Heart left ventricle (tissue), 16 donors: ENCODE results near the gene BNIP1. TPM values are rescaled to one million over a fixed set of nuclear protein-coding genes. Genes with fewer than 3 reads are reported as not detected.

Experiments
- ATAC-seq, 4 donors: fragments of 200-7000 bp; cut with Tn5 transposase; one replicate each; pipeline ENCODE4 v1.9.1; 2020 to 2022; ENCODE audit warnings: moderate library complexity in 4 of 4, mild to moderate bottlenecking in 3 of 4, moderate number of reproducible peaks in 1 of 4
- DNase-seq, 5 donors: peaks; one replicate each; pipeline ENCODE4 v3.0.0-alpha.2; 2020
- H3K27ac ChIP-seq, 12 donors: fragments of 200-600 bp; sonication (generic) in 4 of 12; one replicate each; pipeline versions ENCODE4 v1.5.0 to v1.8.0; 2016 to 2022; ENCODE audit warnings: mild to moderate bottlenecking in 2 of 12
- H3K27me3 ChIP-seq, 9 donors: fragments of 200-600 bp; sonication (generic) in 2 of 9; one replicate each; pipeline versions ENCODE4 v1.5.1 to v1.8.0; 2016 to 2022; ENCODE audit warnings: mild to moderate bottlenecking in 3 of 9
- H3K36me3 ChIP-seq, 9 donors: fragments of 200-600 bp; sonication (generic) in 2 of 9; one replicate each; pipeline versions ENCODE4 v1.5.0 to v1.8.0; 2018 to 2022; ENCODE audit warnings: mild to moderate bottlenecking in 2 of 9
- H3K4me1 ChIP-seq, 12 donors: fragments of 200-600 bp; sonication (generic) in 4 of 12; one replicate each; pipeline versions ENCODE4 v1.5.0 to v1.8.0; 2016 to 2022; ENCODE audit warnings: mild to moderate bottlenecking in 3 of 12
- H3K4me3 ChIP-seq, 12 donors: fragments of 200-600 bp; sonication (generic) in 4 of 12; one replicate each; pipeline versions ENCODE4 v1.5.0 to v1.8.0; 2017 to 2022; ENCODE audit warnings: mild to moderate bottlenecking in 9 of 12, moderate library complexity in 4 of 12
- H3K9me3 ChIP-seq, 12 donors: fragments of 200-600 bp; sonication (generic) in 4 of 12; one replicate each; pipeline versions ENCODE4 v1.5.0 to v1.8.0; 2016 to 2022; ENCODE audit warnings: mild to moderate bottlenecking in 1 of 12
- CTCF ChIP-seq, 12 donors: fragments of 200-600 bp; sonication (generic) in 4 of 12; IDR thresholded peaks; one replicate each; pipeline versions ENCODE4 v1.5.0 to v1.8.0; 2018 to 2022; ENCODE audit warnings: antibody characterized with exemption in 12 of 12, mild to moderate bottlenecking in 5 of 12
- POLR2A ChIP-seq, 2 donors: fragments of 450-650 bp; IDR thresholded peaks; one replicate each; pipeline ENCODE4 v1.6.1; 2017; ENCODE audit warnings: antibody characterized with exemption in 2 of 2, mild to moderate bottlenecking in 2 of 2, moderate library complexity in 2 of 2
- WGBS, 4 donors: extraction: QIAGEN DNeasy Blood & Tissue Kit in 2 of 4; methylation state at CpG; one replicate each; pipeline versions ENCODE4 v1.1.5 to v1.1.7; 2013 to 2018; 5-methylcytosine and 5-hydroxymethylcytosine counted together
- intact Hi-C, 10 donors: fragments of 100-400 bp; cut with DNase I; formaldehyde crosslinking; loops; one replicate each; pipeline versions ENCODE4 v1.11.1 to v1.14.2; 2022
- polyA plus RNA-seq, 2 donors: library from polyadenylated mRNA; stranded (reverse); fragments of 200-250 nt; gene quantifications; one replicate each; pipeline ENCODE4 v1.2.3, GENCODE V29; 2013
- total RNA-seq, 9 donors: library from RNA; depleted of rRNA in 2 of 9; stranded (reverse); fragments of >200 nt in 2 of 9; fragmentation: NEBNext Ultra II Directional in 3 of 9; extraction: Animal tissue kit (Norgen Biotek cat#: 25700) in 3 of 9; gene quantifications; one replicate each; pipeline versions ENCODE4 v1.1.0 to v1.2.4, GENCODE V29; 2016 to 2023
- donor health status: ischemic (EF 13 %, LVEDD 7.1; RV severe dilation, severe dysfunction).
- donor health status: healthy with polysubstance abuse.
- donor health status: DM: no; HTN: yes; CAD: no.
- donor health status: DM: no; HTN: no; CAD: no.
- donor health status: ischemic (EF 25% LVEDD 6.9; RV normal size, moderate dysfunction).
- donor health status: ischemic (EF 25% LVEDD 5.7; RV mildly dilated, moderate dysfunction).
- donor health status: healthy.
- donor health status: DM: yes; HTN: yes; CAD: no.
- donor health status: ischemic (EF 35%, LVEDD 5.7; RV mildly dilated, moderate dysfunction).
- donor health status: nonischemic (EF 11% LVEDD 7.7; RV severe dilation, severe dysfunction).
- donor health status: DM: yes; HTN: yes; CAD: no.
- donor health status: PGD.
- donor health status: ischemic (EF 29% LVEDD 5.4; RV normal size, mild dysfunction).
- donor health status: nonischemic (EF 23%, LVEDD 6.1; RV moderate dilation, normal function).

The BNIP1 gene
- total and polyA plus RNA-seq, 11 donors = 8.0 to 18.3 (median 10.0) TPM

GRCh38 chr5:173161148-173161547 lies 16.8 kb downstream of the BNIP1 start:
- TF ChIP-seq CTCF (IDR thresholded peaks at IDR 0.05) (no peak), POLR2A (IDR thresholded peaks at IDR 0.05) (no peak)
- ATAC-seq (no peak), DNase-seq (no peak)
- WGBS, 4 donors = 91 to 96% (median 94%) methylated on average over 5 of the region's 5 CpGs
- no peaks in the 10 kb centered on the region for H3K9me3 ChIP-seq
- peaks cover 0 to 36% (median 11%) of the 10 kb centered on the region in 12 donors for H3K4me1 ChIP-seq
- H3K27me3 ChIP-seq = no peaks in the 10 kb centered on the region
- no peak overlapping the region for H3K4me3 ChIP-seq
- no peak overlapping the region for H3K27ac ChIP-seq
- intact Hi-C loops = loop anchor here in 2 of 10 donors (10.0 kb wide), 2 partner anchors 74 to 124 kb away; partner anchors contain the start of gene NKX2-5 (in 1 of the 2)
- peaks cover 0 to 88% (median 76%) of the 10 kb centered on the region in 9 donors for H3K36me3 ChIP-seq

- DNase-seq = peak in 4 of 5 donors; percentile 38 to 64 (median 48)
- Histone ChIP-seq H3K4me3 (no peak overlapping the region), H3K36me3 (peaks cover 0 to 67% (median 55%) of the 10 kb centered on the region in 9 donors), H3K27ac (peak overlapping the region in 10 of 12 donors; percentile 11 to 86 (median 50)), H3K4me1 (peaks cover 0 to 37% (median 13%) of the 10 kb centered on the region in 12 donors), H3K27me3 (no peaks in the 10 kb centered on the region), H3K9me3 (no peaks in the 10 kb centered on the region)
- peak; percentile 38 to 70 (median 49) for ATAC-seq
- TF ChIP-seq CTCF (IDR thresholded peaks at IDR 0.05) (peak in 3 of 12 donors; percentile 6 to 23 (median 8)), POLR2A (IDR thresholded peaks at IDR 0.05) (no peak)
- 48 to 65% (median 51%) methylated on average over 7 of the region's 7 CpGs for WGBS, 4 donors
- intact Hi-C loops = loop anchor here in 2 of 10 donors (10.0 kb wide), 2 partner anchors 72 to 122 kb away; partner anchors contain the start of gene NKX2-5 (in 1 of the 2)
These were observed 18.9 kb downstream of the BNIP1 start for GRCh38 chr5:173163219-173163618.

GRCh38 chr5:173165177-173166016 lies 21.1 kb downstream of the BNIP1 start:
- TF ChIP-seq POLR2A (IDR thresholded peaks at IDR 0.05) (no peak), CTCF (IDR thresholded peaks at IDR 0.05) (peak in 4 of 12 donors; percentile 6 to 20 (median 6))
- H3K27ac ChIP-seq = peak overlapping the region; percentile 45 to 89 (median 76)
- H3K9me3 ChIP-seq = no peaks in the 10 kb centered on the region
- peaks cover 0 to 45% (median 13%) of the 10 kb centered on the region in 12 donors for H3K4me1 ChIP-seq
- no peaks in the 10 kb centered on the region for H3K27me3 ChIP-seq
- intact Hi-C loops = loop anchor here (2.0 to 10.0 kb wide), 8 partner anchors 31 to 119 kb away; partner anchors contain the start of gene NKX2-5 (in 1 of the 10)
- peaks cover 0 to 45% (median 34%) of the 10 kb centered on the region in 9 donors for H3K36me3 ChIP-seq
- 41 to 66% (median 57%) methylated on average over 2 of the region's 2 CpGs for WGBS, 4 donors
- ATAC-seq (peak; percentile 79 to 88 (median 86)), DNase-seq (peak in 4 of 5 donors; percentile 37 to 68 (median 50))
- H3K4me3 ChIP-seq = no peak overlapping the region

DNA sequence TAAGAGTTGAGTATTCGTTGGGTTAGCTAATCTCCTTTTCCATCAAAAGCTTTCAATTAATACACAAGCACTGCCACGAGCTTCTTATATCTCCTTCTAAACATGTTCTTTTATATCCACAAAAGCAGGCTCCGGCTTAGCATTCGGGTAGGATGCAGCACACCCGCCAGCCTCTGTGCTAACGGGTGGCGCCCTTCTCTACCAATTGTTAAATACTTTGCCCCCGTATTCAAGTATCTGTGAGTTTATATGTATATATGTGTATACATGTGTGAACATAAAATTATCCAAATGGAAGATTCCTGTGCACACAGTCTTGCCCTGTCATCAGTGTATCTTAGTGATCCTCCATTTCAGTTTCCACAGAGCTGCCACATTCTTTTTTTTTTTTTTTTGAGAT lies 27.8 kb downstream of the BNIP1 start:
- DNase-seq (no peak), ATAC-seq (no peak)
- Histone ChIP-seq H3K4me3 (no peak overlapping the region), H3K4me1 (peaks cover 0 to 10% (median 1%) of the 10 kb centered on the region in 12 donors), H3K27me3 (no peaks in the 10 kb centered on the region), H3K36me3 (no peaks in the 10 kb centered on the region), H3K9me3 (peaks cover 0 to 4% (median 0%) of the 10 kb centered on the region in 12 donors), H3K27ac (no peak overlapping the region)
- intact Hi-C loops = loop anchor here in 1 of 10 donors (10.0 kb wide), 1 partner anchor 403 kb away; no protein-coding TSS in a partner anchor
- 82 to 91% (median 88%) methylated on average over 8 of the region's 8 CpGs for WGBS, 4 donors
- TF ChIP-seq CTCF (IDR thresholded peaks at IDR 0.05) (no peak), POLR2A (IDR thresholded peaks at IDR 0.05) (no peak)
